DOHH2 (cell line): ENCODE results near the gene ENDOV.

Experiments
- H3F3A ChIP-seq: fragments of 200-600 bp; sonication (generic), shearing (Covaris generic); 2 replicates; pipeline ENCODE4 v1.6.0; 2016; ENCODE audit warnings: antibody characterized with exemption, mild to moderate bottlenecking; ENCODE audit not compliant: control insufficient read depth, insufficient read depth
- H3K27ac ChIP-seq: fragments of 200-600 bp; sonication (generic); 2 replicates; pipeline ENCODE4 v1.5.1; 2014; ENCODE audit warnings: low read depth, mild to moderate bottlenecking, low read length, moderate library complexity
- H3K27me3 ChIP-seq: fragments of 200-600 bp; sonication (generic); 2 replicates; pipeline ENCODE4 v1.6.1; 2014; ENCODE audit warnings: mild to moderate bottlenecking, low read length, mixed read lengths; ENCODE audit not compliant: control insufficient read depth
- H3K36me3 ChIP-seq: fragments of 200-600 bp; sonication (generic); 2 replicates; pipeline ENCODE4 v1.6.1; 2014; ENCODE audit warnings: mild to moderate bottlenecking, low read length, moderate library complexity, mixed read lengths; ENCODE audit not compliant: control insufficient read depth
- H3K4me1 ChIP-seq: fragments of 200-600 bp; sonication (generic); 2 replicates; pipeline ENCODE4 v1.6.1; 2014; ENCODE audit warnings: mild to moderate bottlenecking, low read length, mixed read lengths; ENCODE audit not compliant: control insufficient read depth
- H3K4me2 ChIP-seq: fragments of 200-600 bp; sonication (generic); 2 replicates; pipeline ENCODE4 v1.6.0; 2014; ENCODE audit warnings: mild to moderate bottlenecking, low read length, moderate library complexity
- H3K4me3 ChIP-seq: fragments of 200-600 bp; sonication (generic); 2 replicates; pipeline ENCODE4 v1.5.1; 2014; ENCODE audit warnings: mild to moderate bottlenecking, low read length, mixed read lengths
- H3K79me2 ChIP-seq: fragments of 200-600 bp; sonication (generic); 2 replicates; pipeline ENCODE4 v1.6.1; 2014; ENCODE audit warnings: mild to moderate bottlenecking, low read length, mixed read lengths; ENCODE audit not compliant: control insufficient read depth
- H3K9me2 ChIP-seq: fragments of 200-600 bp; sonication (generic); replicated peaks from 2 replicates; pipeline ENCODE4 v1.6.1; 2014; ENCODE audit warnings: mild to moderate bottlenecking, low read length, mixed read lengths; ENCODE audit not compliant: control insufficient read depth
- H3K9me3 ChIP-seq: fragments of 200-600 bp; sonication (generic); 2 replicates; pipeline ENCODE4 v1.6.1; 2014; ENCODE audit warnings: antibody characterized with exemption, low read length, mixed read lengths; ENCODE audit not compliant: control insufficient read depth, insufficient read depth
- H4K20me1 ChIP-seq: fragments of 200-600 bp; sonication (generic); 2 replicates; pipeline ENCODE4 v1.6.0; 2014; ENCODE audit warnings: low read depth, mild to moderate bottlenecking, antibody characterized with exemption, low read length, moderate library complexity; ENCODE audit not compliant: control insufficient read depth, insufficient read depth
- CTCF ChIP-seq: fragments of 200-600 bp; sonication (generic); IDR thresholded peaks from one replicate; pipeline ENCODE4 v1.5.1; 2014; ENCODE audit warnings: antibody characterized with exemption, mild to moderate bottlenecking, low read depth, low read length; ENCODE audit not compliant: poor library complexity, severe bottlenecking
- EZH2phosphoT487 ChIP-seq: fragments of 200-600 bp; sonication (generic); IDR thresholded peaks from 2 replicates; pipeline ENCODE4 v1.6.1; 2017; ENCODE audit warnings: borderline replicate concordance, mild to moderate bottlenecking, antibody characterized with exemption, low read length, moderate library complexity, mixed read lengths

ENDOV gene

GRCh38 chr17:80442323-80442659 lies 27.3 kb downstream of the ENDOV start:
- Histone ChIP-seq H3K4me2 (no peak overlapping the region), H3K4me1 (no peaks in the 10 kb centered on the region), H3F3A (no peaks in the 10 kb centered on the region), H3K27ac (no peak overlapping the region), H3K9me3 (no peaks in the 10 kb centered on the region), H3K4me3 (no peak overlapping the region), H3K27me3 (no peaks in the 10 kb centered on the region), H3K9me2 (no peaks in the 10 kb centered on the region), H3K36me3 (no peaks in the 10 kb centered on the region), H3K79me2 (no peaks in the 10 kb centered on the region), H4K20me1 (no peaks in the 10 kb centered on the region; the same call in 1 of the 2 replicates)
- TF ChIP-seq CTCF (no peak), EZH2phosphoT487 (no peak)

- H3K79me2 ChIP-seq, result no peaks in the 10 kb centered on the region
- H3F3A ChIP-seq, result no peaks in the 10 kb centered on the region
- no peaks in the 10 kb centered on the region; the same call in 1 of the 2 replicates for H4K20me1 ChIP-seq
- no peaks in the 10 kb centered on the region for H3K9me2 ChIP-seq
- H3K9me3 ChIP-seq, result no peaks in the 10 kb centered on the region
- H3K4me2 ChIP-seq, result no peak overlapping the region
- TF ChIP-seq EZH2phosphoT487, result no peak
- TF ChIP-seq CTCF, result no peak
- H3K27me3 ChIP-seq, result no peaks in the 10 kb centered on the region
- H3K4me3 ChIP-seq, result no peak overlapping the region
- no peaks in the 10 kb centered on the region for H3K36me3 ChIP-seq
- H3K27ac ChIP-seq, result no peak overlapping the region
- no peaks in the 10 kb centered on the region for H3K4me1 ChIP-seq
These were observed 27.8 kb downstream of the ENDOV start for GRCh38 chr17:80442764-80443163.

GRCh38 chr17:80443498-80443897 lies 28.5 kb downstream of the ENDOV start:
- Histone ChIP-seq H3K4me1 (no peaks in the 10 kb centered on the region), H3K9me3 (no peaks in the 10 kb centered on the region), H3K27ac (no peak overlapping the region), H3K36me3 (no peaks in the 10 kb centered on the region), H3K9me2 (no peaks in the 10 kb centered on the region), H3K4me3 (no peak overlapping the region), H3K27me3 (no peaks in the 10 kb centered on the region), H3F3A (no peaks in the 10 kb centered on the region), H3K4me2 (no peak overlapping the region), H4K20me1 (no peaks in the 10 kb centered on the region; the same call in 1 of the 2 replicates), H3K79me2 (no peaks in the 10 kb centered on the region)
- TF ChIP-seq EZH2phosphoT487 (no peak), CTCF (no peak)
